Fibroblast of villous mesenchyme (primary cell): Measurements from ENCODE around the gene CABP2. TPM values are rescaled to one million over a fixed set of nuclear protein-coding genes. Genes with fewer than 3 reads are reported as not detected.
"Not testable (repeated sequence)": the region's sequence is repeated elsewhere in the genome, so short reads cannot be mapped to it uniquely, and the experiment has no call there.

Source experiments
- DNase-seq: peaks from one replicate; pipeline ENCODE4 v3.0.0-alpha.2; 2010; ENCODE audit warnings: low read depth
- H3K4me3 ChIP-seq: 2 replicates; pipeline ENCODE4 v1.5.1; 2011; ENCODE audit warnings: low read depth, mild to moderate bottlenecking, low read length
- CTCF ChIP-seq: IDR thresholded peaks from 2 replicates; pipeline ENCODE4 v1.5.1; 2012; ENCODE audit warnings: low read depth, mild to moderate bottlenecking, low read length; ENCODE audit not compliant: insufficient read depth
- total RNA-seq: library from RNA; depleted of rRNA; stranded (reverse); fragments of >200 nt; gene quantifications from 2 replicates; pipeline ENCODE4 v1.2.3, GENCODE V29; 2012

CABP2 gene
- not detected in 2 replicates for total RNA-seq

- no peak for DNase-seq
- no peak within 1 kb of the TSS for H3K4me3 ChIP-seq
- no peak for TF ChIP-seq CTCF
Observed at GRCh38 chr11:67522844-67523555, at the start of gene CABP2. CABP2 (minus strand) TSS chr11:67523446; CDS start chr11:67523326, 120 bp downstream.

GRCh38 chr11:67572747-67573419 is 49.6 kb upstream of the CABP2 start:
- peak; percentile 74 for TF ChIP-seq CTCF
- H3K4me3 ChIP-seq = no peak overlapping the region
- DNase-seq = peak; percentile 56

GRCh38 chr11:67572305-67572704 is 49.1 kb upstream of the CABP2 start:
- DNase-seq = no peak
- no peak for TF ChIP-seq CTCF
- no peak overlapping the region for H3K4me3 ChIP-seq

- TF ChIP-seq CTCF = no peak
- H3K4me3 ChIP-seq = no peak overlapping the region
- DNase-seq = no peak
Observed at GRCh38 chr11:67571443-67571842, 48.2 kb upstream of the CABP2 start.

GRCh38 chr11:67564230-67564629 is 41.0 kb upstream of the CABP2 start:
- DNase-seq = peak; percentile 27
- TF ChIP-seq CTCF = no peak
- H3K4me3 ChIP-seq = no peak overlapping the region

- H3K4me3 ChIP-seq = not testable (repeated sequence)
- peak; percentile 95 for DNase-seq
Observed at GRCh38 chr11:67563705-67564114, 40.5 kb upstream of the CABP2 start.

- no peak for DNase-seq
- no peak for TF ChIP-seq CTCF
- H3K4me3 ChIP-seq = no peak overlapping the region
Observed at GRCh38 chr11:67562963-67563704, 39.9 kb upstream of the CABP2 start.
